ENCODE measurements around the gene ZNF358. TPM values are rescaled to one million over a fixed set of nuclear protein-coding genes. Genes with fewer than 3 reads are reported as not detected.

Gene ZNF358
- total and polyA plus RNA-seq, 2 of the 13 experiments (the other 11 are each of a cell fraction or from before 2014, with no cell fraction given): 9.1 to 37.0 TPM

DNA sequence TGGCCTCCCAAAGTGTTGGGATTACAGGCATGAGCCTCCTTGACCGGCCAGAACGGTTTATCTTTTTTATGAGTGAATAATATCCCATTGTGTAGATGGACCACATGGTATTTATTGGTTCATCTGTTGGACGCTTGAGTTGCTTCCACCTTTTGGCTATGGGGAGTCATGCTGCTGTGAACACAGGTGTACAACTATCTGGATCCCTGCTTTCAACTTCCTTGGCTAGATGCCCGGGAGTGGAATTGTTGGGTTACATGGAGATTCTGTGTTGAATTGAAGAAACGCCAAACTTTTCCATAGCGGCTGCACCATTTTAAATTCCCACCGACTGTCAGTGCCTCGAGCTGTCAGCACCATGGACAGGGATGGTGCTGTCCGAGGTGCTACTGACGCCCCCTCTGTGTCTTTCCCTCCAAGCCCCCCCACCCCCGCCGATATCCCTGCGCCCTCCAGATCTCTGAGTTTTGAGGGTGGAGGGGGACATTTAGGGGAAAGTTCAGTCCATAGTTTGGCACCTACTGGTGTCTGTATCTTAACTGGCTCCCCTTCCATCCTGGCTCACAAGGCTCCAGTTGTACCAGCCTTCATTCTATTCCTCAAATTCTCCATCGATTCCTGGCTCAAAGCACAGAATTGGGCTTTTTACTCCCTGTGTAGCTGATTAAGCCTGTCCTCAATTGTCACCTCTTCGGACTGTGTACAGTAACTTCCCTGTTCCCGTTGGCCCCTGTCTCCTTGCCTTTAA, 46.9 kb downstream of the ZNF358 start (continued):
- TF ChIP-seq ZNF33B (CRISPR knock-in tag; IDR thresholded peaks at IDR 0.05) (0 out of 2 replicates have a peak, but pooled peaks have one; percentile 46), ZC3H13 (CRISPR knock-in tag; IDR thresholded peaks at IDR 0.05) (peak; percentile 85; the same call in 1 of the 2 replicates), KDM3A (CRISPR knock-in tag; IDR thresholded peaks at IDR 0.05; ENCODE audit: low read depth) (peak; percentile 93; the same call in 1 of the 2 replicates), HNF4A (CRISPR knock-in tag; IDR thresholded peaks at IDR 0.05) (0 out of 2 replicates have a peak, but pooled peaks have one; percentile 20), STAT5B (CRISPR knock-in tag; IDR thresholded peaks at IDR 0.05) (peak; percentile 99), PPARG (CRISPR knock-in tag; conservative IDR thresholded peaks at IDR 0.05) (peak; percentile 86), HMG20A (CRISPR knock-in tag; IDR thresholded peaks at IDR 0.05; ENCODE audit: borderline replicate concordance) (peak; percentile 41; the same call in 1 of the 2 replicates), SIX1 (CRISPR knock-in tag; IDR thresholded peaks at IDR 0.05; ENCODE audit: borderline replicate concordance) (peak; percentile 87), ZSCAN9 (CRISPR knock-in tag; IDR thresholded peaks at IDR 0.05; ENCODE audit: borderline replicate concordance) (peak; percentile 100), HNRNPH1 (optimal IDR thresholded peaks at IDR 0.05; ENCODE audit: low read depth, low read length) (no peak), ZNF775 (CRISPR knock-in tag; IDR thresholded peaks at IDR 0.05; ENCODE audit: borderline replicate concordance) (peak; percentile 75; the same call in 1 of the 2 replicates), WIZ (CRISPR knock-in tag; IDR thresholded peaks at IDR 0.05) (peak; percentile 97), GABPB1 (CRISPR knock-in tag; IDR thresholded peaks at IDR 0.05) (peak; percentile 54; the same call in 1 of the 2 replicates), TEAD3 (CRISPR knock-in tag; optimal IDR thresholded peaks at IDR 0.05; ENCODE audit: borderline replicate concordance) (peak; percentile 86), ZNF768 (CRISPR knock-in tag; IDR thresholded peaks at IDR 0.05) (peak; percentile 85), KLF12 (CRISPR knock-in tag; IDR thresholded peaks at IDR 0.05; ENCODE audit: borderline replicate concordance) (peak; percentile 98), SALL1 (CRISPR knock-in tag; IDR thresholded peaks at IDR 0.05) (peak; percentile 98), JDP2 (CRISPR knock-in tag; IDR thresholded peaks at IDR 0.05; ENCODE audit: borderline replicate concordance) (peak; percentile 84; the same call in 1 of the 2 replicates)
- TF ChIP-seq, protein P1, sequence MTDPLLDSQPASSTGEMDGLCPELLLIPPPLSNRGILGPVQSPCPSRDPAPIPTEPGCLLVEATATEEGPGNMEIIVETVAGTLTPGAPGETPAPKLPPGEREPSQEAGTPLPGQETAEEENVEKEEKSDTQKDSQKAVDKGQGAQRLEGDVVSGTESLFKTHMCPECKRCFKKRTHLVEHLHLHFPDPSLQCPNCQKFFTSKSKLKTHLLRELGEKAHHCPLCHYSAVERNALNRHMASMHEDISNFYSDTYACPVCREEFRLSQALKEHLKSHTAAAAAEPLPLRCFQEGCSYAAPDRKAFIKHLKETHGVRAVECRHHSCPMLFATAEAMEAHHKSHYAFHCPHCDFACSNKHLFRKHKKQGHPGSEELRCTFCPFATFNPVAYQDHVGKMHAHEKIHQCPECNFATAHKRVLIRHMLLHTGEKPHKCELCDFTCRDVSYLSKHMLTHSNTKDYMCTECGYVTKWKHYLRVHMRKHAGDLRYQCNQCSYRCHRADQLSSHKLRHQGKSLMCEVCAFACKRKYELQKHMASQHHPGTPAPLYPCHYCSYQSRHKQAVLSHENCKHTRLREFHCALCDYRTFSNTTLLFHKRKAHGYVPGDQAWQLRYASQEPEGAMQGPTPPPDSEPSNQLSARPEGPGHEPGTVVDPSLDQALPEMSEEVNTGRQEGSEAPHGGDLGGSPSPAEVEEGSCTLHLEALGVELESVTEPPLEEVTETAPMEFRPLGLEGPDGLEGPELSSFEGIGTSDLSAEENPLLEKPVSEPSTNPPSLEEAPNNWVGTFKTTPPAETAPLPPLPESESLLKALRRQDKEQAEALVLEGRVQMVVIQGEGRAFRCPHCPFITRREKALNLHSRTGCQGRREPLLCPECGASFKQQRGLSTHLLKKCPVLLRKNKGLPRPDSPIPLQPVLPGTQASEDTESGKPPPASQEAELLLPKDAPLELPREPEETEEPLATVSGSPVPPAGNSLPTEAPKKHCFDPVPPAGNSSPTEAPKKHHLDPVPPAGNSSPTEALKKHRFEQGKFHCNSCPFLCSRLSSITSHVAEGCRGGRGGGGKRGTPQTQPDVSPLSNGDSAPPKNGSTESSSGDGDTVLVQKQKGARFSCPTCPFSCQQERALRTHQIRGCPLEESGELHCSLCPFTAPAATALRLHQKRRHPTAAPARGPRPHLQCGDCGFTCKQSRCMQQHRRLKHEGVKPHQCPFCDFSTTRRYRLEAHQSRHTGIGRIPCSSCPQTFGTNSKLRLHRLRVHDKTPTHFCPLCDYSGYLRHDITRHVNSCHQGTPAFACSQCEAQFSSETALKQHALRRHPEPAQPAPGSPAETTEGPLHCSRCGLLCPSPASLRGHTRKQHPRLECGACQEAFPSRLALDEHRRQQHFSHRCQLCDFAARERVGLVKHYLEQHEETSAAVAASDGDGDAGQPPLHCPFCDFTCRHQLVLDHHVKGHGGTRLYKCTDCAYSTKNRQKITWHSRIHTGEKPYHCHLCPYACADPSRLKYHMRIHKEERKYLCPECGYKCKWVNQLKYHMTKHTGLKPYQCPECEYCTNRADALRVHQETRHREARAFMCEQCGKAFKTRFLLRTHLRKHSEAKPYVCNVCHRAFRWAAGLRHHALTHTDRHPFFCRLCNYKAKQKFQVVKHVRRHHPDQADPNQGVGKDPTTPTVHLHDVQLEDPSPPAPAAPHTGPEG (CRISPR knock-in tag; IDR thresholded peaks at IDR 0.05): peak; percentile 96
- TF ChIP-seq, protein P2, sequence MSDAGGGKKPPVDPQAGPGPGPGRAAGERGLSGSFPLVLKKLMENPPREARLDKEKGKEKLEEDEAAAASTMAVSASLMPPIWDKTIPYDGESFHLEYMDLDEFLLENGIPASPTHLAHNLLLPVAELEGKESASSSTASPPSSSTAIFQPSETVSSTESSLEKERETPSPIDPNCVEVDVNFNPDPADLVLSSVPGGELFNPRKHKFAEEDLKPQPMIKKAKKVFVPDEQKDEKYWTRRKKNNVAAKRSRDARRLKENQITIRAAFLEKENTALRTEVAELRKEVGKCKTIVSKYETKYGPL (CRISPR knock-in tag; IDR thresholded peaks at IDR 0.05): peak; percentile 97
- TF ChIP-seq, protein P3, sequence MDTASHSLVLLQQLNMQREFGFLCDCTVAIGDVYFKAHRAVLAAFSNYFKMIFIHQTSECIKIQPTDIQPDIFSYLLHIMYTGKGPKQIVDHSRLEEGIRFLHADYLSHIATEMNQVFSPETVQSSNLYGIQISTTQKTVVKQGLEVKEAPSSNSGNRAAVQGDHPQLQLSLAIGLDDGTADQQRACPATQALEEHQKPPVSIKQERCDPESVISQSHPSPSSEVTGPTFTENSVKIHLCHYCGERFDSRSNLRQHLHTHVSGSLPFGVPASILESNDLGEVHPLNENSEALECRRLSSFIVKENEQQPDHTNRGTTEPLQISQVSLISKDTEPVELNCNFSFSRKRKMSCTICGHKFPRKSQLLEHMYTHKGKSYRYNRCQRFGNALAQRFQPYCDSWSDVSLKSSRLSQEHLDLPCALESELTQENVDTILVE (CRISPR knock-in tag; IDR thresholded peaks at IDR 0.05): peak; percentile 99
- TF ChIP-seq, protein P4, sequence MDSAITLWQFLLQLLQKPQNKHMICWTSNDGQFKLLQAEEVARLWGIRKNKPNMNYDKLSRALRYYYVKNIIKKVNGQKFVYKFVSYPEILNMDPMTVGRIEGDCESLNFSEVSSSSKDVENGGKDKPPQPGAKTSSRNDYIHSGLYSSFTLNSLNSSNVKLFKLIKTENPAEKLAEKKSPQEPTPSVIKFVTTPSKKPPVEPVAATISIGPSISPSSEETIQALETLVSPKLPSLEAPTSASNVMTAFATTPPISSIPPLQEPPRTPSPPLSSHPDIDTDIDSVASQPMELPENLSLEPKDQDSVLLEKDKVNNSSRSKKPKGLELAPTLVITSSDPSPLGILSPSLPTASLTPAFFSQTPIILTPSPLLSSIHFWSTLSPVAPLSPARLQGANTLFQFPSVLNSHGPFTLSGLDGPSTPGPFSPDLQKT (CRISPR knock-in tag; IDR thresholded peaks at IDR 0.05; ENCODE audit: borderline replicate concordance): peak; percentile 96; the same call in 1 of the 2 replicates

Measured in HepG2 (cell line).